HG02642 (cell line): ENCODE results near the gene SERPINE2.

Experiments
- ATAC-seq: cut with Tn5 transposase; IDR thresholded peaks from one replicate; pipeline ENCODE4 v1.9.1; 2021; ENCODE audit warnings: mild to moderate bottlenecking; ENCODE audit not compliant: unreplicated experiment, poor library complexity

The SERPINE2 gene

DNA sequence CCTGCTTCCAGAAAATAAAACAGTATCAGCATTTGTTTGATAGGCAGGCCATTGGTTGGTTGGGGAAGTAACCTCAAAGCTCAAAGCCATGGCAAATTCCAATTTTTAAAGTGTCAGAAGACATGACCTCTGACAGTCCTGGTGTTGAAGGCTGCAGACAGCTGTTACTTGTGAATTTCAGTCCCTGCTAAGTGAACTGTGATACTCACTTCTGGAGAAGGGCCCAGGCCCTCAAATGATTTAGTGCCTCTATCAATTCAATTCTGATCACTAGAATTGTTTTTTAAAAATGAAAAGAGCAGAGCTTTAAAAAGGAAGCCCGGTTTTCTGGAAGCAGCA lies 58.7 kb downstream of the SERPINE2 start:
- ATAC-seq, result no peak

GRCh38 chr2:223979730-223980396 lies 59.2 kb downstream of the SERPINE2 start:
- no peak for ATAC-seq

GRCh38 chr2:223978451-223978850 lies 60.6 kb downstream of the SERPINE2 start:
- ATAC-seq, result no peak

DNA sequence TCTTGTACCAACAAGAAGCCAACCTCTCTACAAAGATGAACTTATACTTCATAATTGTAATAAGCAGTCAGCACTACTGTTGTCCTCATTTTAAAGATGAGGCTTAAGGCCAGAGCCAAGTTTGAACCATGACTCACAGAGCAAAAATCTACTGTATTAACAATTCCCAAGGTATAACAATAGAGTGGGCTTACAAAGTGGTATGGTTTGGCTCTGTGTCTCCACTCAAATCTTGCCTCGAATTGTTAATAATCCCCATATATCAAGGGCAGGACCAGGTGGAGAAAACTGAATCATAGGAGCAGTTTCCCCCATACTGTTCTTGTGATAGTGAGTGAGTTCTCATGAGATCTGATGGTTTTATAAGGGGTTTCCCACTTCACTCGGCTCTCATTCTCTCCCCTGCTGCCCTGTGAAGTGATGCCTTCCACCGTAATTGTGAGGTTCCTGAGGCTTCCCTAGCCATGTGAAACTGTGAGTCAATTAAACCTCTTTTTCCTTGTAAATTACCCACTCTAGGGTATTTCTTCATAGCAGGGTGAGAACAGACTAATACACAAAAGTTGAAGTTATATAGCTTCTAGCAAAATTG lies 62.4 kb downstream of the SERPINE2 start:
- no peak for ATAC-seq

- ATAC-seq, result no peak
These were observed 65.5 kb downstream of the SERPINE2 start for GRCh38 chr2:223973606-223974005.

DNA sequence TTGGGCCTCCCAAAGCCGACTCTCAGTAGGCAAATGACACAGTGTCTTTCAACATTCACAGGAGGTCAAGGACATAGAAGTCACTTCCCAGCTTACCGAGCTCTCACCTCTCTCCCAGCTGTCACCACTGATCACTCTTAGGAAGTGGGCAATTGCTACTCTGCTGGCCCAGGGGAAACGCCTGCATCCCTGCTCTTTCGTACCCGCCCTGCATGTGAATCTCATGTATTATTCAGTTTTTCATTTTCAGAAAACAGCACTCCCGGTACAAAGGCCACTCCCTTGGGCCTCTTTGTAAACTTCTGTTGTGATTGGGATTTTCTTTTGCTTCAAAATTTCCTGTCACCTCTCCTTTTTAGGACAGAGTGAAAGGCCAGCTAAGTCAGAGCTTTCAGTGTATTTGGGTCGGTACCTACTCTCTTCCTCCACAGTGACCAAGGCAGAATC lies 66.4 kb downstream of the SERPINE2 start:
- ATAC-seq, result no peak

- no peak for ATAC-seq
These were observed 67.4 kb downstream of the SERPINE2 start for GRCh38 chr2:223971731-223972130.

DNA sequence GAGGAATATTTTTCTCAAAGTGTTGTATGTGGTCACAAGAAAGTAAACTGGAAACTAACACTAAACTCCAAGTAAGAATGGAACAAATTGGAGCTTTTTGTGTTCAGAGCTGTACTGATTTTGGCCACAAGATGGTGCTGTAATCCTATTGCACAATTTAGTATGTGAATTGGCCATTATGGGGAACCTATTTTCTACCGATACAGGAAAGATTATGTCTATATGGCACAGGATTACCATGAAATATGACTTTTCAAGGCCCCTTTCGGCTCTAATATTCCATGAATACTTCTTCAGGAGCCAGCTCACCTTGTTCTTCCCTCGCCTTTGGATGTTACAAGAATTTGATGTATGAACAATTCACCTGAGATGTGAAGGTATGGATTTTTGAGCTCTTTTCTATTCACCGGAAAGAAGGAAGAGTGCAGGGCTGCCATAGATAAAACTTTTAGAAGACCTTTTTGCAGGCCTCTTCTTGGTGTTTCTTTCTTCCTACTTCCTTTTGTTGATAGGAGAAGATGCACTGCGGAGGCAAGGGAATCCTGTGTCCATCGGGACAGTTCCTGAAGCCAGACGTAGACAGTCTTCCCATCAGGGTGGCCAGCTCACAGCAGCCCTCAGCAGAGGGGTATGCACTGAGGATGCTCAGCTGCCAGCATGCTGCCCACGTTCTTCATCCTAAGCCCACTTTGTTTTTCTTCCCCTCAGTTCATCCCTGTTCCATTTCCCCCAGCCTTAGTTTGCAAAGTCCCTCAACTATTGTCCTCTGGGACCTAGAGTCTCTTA lies 68.5 kb downstream of the SERPINE2 start:
- ATAC-seq, result peak; percentile 78

GRCh38 chr2:223969856-223970255 lies 69.2 kb downstream of the SERPINE2 start:
- no peak for ATAC-seq

DNA sequence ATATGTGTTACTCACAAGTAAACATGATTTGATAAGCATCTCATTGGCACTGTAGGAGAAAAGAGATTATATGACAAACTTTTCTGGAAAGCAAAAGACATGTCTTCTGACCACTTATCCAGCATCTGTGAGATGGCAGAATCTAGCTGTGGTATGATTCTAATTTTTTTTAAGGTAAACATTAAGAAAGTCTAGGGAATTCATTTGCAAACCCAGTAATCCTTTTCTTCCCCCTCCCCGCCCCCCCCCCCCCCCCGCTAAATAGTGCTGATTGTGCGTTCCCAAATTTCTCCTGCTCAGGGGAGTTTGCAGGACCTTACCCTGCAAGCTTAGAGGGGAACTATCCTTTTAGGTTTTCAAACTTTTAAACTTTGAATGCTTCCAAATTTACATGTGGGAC lies 69.8 kb downstream of the SERPINE2 start:
- ATAC-seq, result no peak

- ATAC-seq, result no peak
These were observed 71.1 kb downstream of the SERPINE2 start for GRCh38 chr2:223967981-223968380.

GRCh38 chr2:223959688-223960087 lies 79.4 kb downstream of the SERPINE2 start:
- no peak for ATAC-seq

DNA sequence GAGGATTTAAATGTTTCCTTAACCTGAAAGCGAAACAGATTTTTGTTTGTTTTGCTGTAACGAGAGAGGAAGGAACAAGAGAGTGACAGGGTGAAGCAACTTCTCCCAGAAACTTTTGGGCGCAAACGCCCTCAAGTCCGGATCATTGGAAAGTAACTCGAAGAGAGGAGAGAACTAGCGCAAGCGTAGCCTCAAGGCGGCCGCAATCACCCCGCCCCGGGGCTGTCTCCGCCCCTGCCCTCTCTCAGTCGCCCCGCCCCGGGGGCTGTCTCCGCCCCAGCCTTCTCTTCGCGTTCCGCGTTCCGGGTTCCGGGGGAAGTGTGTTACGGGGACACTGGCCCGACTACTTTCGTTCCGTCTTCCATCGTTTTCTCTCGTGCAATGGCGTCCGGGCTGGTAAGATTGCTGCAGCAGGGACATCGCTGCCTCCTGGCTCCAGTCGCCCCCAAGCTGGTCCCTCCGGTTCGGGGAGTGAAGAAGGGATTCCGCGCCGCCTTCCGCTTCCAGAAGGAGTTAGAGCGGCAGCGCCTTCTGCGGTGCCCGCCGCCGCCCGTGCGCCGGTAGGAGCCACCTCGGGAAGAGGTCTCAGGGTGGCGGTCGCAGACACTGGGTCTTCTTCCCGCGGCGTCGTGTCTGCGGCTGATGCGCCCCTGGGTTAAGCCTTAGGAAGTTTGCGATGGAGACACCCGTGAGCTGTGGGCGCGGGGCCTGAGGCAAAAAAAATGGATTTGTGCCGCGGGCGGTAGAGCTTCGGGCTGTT lies 81.8 kb downstream of the SERPINE2 start, which contains the start of gene MRPL44:
Gene MRPL44, plus strand, starts transcription at position 372 of the 760 bp plus-strand sequence. Its CDS starts 10 bp downstream, at position 382.
- peak; percentile 94 for ATAC-seq

- ATAC-seq, result peak; percentile 27
These were observed 82.8 kb downstream of the SERPINE2 start for GRCh38 chr2:223956300-223956699.

- no peak for ATAC-seq
These were observed 84.7 kb downstream of the SERPINE2 start for GRCh38 chr2:223954401-223954800.

- ATAC-seq, result peak; percentile 49
These were observed 86.7 kb downstream of the SERPINE2 start for GRCh38 chr2:223952280-223952968.

DNA sequence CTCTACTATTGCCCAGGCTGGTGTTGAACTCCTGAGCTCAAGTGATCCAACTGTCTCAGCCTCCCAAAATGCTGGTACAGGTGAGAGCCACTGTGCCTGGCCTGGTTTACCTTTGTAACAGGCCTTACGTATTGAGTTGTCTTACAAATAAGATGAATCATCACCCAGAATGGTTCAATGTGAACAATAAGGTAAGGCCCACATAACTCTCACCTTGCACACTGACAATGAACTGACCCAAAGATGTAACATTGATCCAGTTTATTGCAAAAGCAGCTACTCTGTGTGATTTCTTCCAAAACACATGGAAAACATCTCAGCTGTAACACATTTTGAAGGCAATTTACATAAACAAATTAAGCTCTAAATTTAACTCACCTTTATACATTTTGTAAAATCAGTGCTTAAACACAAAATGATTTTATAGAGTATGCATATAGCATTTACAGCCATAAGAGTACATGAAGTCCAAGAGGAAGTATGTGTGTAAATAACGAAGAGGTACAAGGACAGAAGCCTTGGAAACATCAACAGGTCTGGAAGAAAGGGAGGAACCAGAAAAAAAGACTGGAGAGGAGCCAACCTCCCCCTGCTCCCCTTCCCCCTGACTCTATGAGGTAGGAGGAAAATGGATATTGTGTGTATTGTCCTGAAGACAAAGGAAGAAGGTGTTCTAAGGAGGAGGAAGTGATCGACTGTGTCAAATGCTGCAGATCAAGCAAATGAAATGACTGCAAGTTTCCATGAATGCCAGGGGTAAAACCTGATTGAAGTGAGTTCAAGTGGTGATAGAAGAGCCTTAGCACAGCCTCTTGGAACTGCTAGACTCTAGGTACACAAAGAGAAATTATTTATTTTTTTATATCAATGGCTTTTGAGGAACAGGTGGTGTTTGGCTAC lies 88.4 kb downstream of the SERPINE2 start:
- no peak for ATAC-seq

DNA sequence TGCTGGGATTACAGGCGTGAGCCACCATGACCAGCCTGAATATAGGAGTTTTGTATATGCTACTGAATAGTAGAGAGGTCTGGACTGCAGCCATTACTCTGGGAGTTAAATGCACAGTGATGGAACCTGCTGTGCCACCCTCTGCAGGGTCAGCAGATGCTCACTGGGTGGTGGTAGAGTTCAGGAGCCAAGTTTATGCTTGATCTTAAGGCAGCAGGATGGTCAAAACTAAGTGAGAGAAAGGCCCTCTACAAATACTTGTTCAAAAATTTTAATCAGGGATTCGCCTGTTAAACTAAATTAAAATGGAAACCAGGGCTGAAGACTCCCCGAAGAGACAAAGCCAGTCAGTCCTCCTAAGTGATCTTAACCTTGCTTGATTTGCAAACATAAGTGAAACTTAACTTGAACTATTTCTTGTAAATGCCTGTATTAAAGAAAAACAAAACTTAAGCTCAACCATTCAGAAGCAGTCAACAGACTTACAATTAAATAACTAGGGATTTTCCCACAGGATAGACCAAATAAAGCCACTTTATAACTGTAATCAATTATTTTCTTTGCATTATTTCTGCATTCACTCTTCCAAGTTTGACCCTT lies 89.7 kb downstream of the SERPINE2 start:
- no peak for ATAC-seq
